Thyroid gland (tissue), 4 donors: ENCODE measurements around the gene E2F3.

Experiments
- CTCF ChIP-seq, 6 experiments: fragments of 200-600 bp in 3 of 6; fragments of 450-650 bp in 3 of 6; sonication (generic) in 3 of 6; IDR thresholded peaks; one replicate each; pipeline ENCODE4 v1.5.1; 2016 to 2019; ENCODE audit warnings: antibody characterized with exemption in 6 of 6, mild to moderate bottlenecking in 2 of 6, inconsistent platforms in 1 of 6, moderate library complexity in 1 of 6
- POLR2A ChIP-seq, 2 donors: fragments of 450-650 bp; IDR thresholded peaks; one replicate each; pipeline ENCODE4 v1.6.1; 2017; ENCODE audit warnings: antibody characterized with exemption in 2 of 2, mild to moderate bottlenecking in 2 of 2, moderate library complexity in 1 of 2

- TF ChIP-seq CTCF (IDR thresholded peaks at IDR 0.05) (no peak), POLR2A (IDR thresholded peaks at IDR 0.05) (no peak)
Measured at GRCh38 chr6:20463396-20463795, 61.7 kb downstream of the E2F3 start.
